ENCODE data around the gene TDRD9. TPM values are rescaled to one million over a fixed set of nuclear protein-coding genes. Genes with fewer than 3 reads are reported as not detected.
A peak's percentile ranks its signal among the peaks of the same experiment; 100 is the strongest.
"Not testable (repeated sequence)": the region's sequence is repeated elsewhere in the genome, so short reads cannot be mapped to it uniquely, and the experiment has no call there.

Gene TDRD9
- total RNA-seq, 1 donor from 2014 or later = 2.5 TPM

GRCh38 chr14:103910984-103911383, 17.3 kb upstream of the TDRD9 start:
- DNase-seq (ENCODE audit: missing footprints) = no peak
- intact Hi-C loops (cut with DNase I) = loop anchor here (1.0 to 2.0 kb wide), 2 partner anchors 103 to 196 kb away; partner anchors contain the start of genes XRCC3 and ZFYVE21
- ATAC-seq = no peak

DNA sequence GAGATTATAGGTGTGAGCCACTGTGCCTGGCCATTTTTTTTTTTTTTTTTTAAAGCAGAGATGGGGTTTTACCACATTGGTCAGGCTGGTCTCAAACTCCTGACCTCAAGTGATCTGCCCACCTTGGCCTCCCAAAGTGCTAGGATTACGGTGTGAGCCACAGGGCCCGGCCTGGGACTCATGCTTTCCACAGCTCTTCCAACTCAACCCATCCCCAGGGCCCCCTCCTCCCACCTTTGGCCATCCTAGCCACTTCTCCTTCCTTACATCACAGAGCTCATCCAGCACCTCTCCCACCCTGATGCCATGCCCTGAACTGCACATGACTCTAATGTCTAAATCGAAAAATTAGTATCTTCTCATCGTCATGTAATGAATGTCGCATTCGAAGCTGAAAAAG, 12.6 kb upstream of the TDRD9 start:
- ATAC-seq (no peak), DNase-seq (ENCODE audit: missing footprints) (no peak)
- intact Hi-C loops (cut with DNase I) = no loop called here

- intact Hi-C loops (cut with DNase I) = no loop called here
- no peak for DNase-seq (ENCODE audit: missing footprints)
Observed at GRCh38 chr14:103916636-103917262, 11.5 kb upstream of the TDRD9 start.

DNA sequence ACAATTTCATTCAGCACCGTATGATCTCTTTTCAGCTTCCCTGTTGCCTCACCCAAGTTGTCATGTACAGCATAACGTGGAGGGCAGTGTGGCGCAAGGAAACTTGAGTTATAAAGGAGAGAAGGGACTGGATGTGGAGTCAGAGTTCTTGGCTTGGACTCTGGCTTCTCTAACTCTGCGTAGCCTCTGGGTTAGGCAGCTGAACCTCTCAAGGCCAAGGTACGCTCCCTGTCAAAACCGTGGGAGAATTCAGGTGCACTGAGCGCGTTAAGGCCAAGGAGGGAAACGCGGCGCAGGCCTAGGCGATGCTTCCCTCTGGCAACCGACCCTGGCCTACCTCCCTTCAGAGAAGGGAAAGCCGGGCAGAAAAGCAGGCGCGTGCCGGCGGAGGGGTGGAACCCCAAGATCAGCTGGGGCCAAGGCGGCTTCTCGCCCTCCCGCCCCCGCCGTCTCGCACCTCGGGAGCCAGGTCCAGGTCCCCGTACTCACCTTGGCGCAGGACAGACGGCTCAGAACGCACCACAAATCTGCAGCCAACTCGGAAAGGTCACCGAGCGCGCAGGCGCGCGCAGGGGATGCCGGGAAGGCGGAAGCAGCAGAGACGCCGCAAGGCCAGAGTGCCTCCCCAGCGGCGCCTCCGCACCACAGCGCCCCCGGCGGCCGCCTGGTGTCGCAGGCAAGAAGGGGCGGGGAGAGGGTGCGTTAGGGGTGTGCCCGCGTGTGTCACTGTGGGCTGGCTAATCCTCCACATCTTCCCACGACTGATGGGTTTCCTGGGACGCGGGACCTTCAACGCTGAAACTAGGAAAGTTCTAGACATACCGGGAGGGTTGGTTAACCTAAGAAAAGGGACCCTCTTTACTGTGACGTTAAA, 7.0 kb upstream of the TDRD9 start:
- DNase-seq (ENCODE audit: missing footprints) (peak; percentile 96), ATAC-seq (peak; percentile 98)
- intact Hi-C loops (cut with DNase I) = no loop called here

More at GRCh38 chr14:103916636-103917262, 11.5 kb upstream of the TDRD9 start:
- no peak for ATAC-seq

GRCh38 chr14:103921855-103922200, 6.4 kb upstream of the TDRD9 start:
- ATAC-seq; intact Hi-C loops (cut with DNase I); DNase-seq (ENCODE audit: missing footprints): not testable (repeated sequence)

- intact Hi-C loops (cut with DNase I) = no loop called here
- no peak for DNase-seq (ENCODE audit: missing footprints)
- peak; percentile 59 for ATAC-seq
Observed at GRCh38 chr14:103923863-103924262, 4.4 kb upstream of the TDRD9 start.

- ATAC-seq = no peak
- no peak for DNase-seq (ENCODE audit: missing footprints)
- intact Hi-C loops (cut with DNase I) = no loop called here
Observed at GRCh38 chr14:103925316-103925715, 2.9 kb upstream of the TDRD9 start.

DNA sequence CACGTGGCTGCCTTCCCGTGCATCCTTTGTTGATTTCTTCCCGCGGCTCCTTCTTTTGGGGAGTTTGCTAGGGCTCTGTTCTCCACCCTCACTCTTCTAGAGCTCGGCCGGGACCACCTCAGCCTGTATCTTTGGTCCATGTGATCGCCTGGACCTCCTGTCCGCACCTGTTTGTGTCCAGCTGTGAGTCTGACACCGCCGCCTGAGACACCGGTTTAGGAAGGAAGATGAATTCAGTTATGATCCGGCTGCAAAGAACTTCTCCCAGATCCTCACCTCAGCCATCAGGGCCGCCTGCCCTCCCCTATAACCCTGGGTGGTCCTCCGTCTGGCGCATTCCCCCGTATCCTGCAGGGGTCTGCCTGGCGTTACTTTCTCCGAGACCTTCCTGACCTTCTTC, 690 bp upstream of the TDRD9 start:
- DNase-seq (ENCODE audit: missing footprints) = no peak
- intact Hi-C loops (cut with DNase I) = no loop called here
- no peak for ATAC-seq

DNA sequence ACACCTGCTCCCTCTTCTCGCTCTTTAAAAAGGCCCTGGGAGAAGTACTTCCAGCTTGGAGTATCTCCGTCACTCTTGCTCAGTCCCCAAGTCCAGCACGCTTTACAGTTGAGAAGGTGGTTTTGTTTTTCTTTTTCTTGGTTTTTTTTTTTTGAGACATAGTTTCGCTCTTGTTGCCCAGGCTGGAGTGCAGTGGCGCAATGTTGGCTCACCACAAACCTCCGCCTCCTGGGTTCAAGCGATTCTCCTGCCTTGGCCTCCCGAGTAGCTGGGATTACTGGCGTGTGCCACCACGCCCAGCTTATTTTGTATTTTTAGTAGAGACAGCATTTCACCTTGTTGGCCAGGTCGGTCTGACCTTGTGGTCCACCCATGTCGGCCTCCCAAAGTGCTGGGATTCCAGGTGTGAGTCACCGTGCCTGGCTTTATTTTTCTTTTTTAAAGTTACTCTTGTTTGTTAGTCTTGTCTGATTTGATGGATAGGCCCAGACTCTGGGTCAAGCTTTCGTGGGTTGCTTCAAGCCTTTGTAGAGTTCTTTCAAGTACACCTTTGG, 1.9 kb downstream of the TDRD9 start:
- intact Hi-C loops (cut with DNase I) = no loop called here
- no peak for ATAC-seq
- DNase-seq (ENCODE audit: missing footprints) = no peak

GRCh38 chr14:103931422-103931821, 3.2 kb downstream of the TDRD9 start:
- no peak for ATAC-seq
- no peak for DNase-seq (ENCODE audit: missing footprints)
- intact Hi-C loops (cut with DNase I) = no loop called here

DNA sequence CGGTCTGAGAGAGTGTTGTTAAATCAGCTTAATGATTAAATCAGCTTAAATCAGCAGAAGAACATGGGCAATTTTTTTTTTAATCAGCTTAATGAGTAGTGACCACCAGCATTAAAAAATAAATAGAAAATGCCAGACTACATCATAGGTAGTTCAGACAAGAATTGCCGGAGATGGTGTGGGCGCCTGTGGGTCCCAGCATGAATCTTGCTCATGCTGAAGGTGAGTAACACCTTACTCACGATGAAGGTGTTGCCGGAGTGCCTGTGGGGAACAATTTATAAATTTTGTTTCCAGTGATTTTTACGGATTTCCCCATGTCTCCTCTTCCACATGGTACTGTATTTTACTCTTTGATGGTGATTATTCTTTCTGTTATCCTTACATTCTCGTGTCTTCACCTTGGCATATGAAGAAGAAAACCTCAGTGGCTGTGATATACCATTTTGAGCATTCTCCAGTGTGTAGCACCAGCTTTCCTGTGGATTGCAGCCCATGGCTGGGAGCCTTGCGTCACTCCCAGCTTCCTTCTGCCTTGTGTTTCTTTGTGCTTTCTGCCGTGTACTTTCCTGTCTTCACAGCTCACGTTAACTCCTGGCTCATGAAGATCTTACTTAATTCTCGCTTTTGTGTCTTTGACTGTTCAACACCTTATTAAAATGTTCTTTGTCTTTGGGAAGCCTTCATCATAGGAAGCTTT, 4.7 kb downstream of the TDRD9 start:
- DNase-seq (ENCODE audit: missing footprints) (no peak), ATAC-seq (no peak)
- intact Hi-C loops (cut with DNase I) = no loop called here

GRCh38 chr14:103935102-103935501, 6.8 kb downstream of the TDRD9 start:
- DNase-seq (ENCODE audit: missing footprints) = no peak
- intact Hi-C loops (cut with DNase I) = loop anchor here (5.0 kb wide), 1 partner anchor 37 kb away; no protein-coding TSS in a partner anchor
- no peak for ATAC-seq

GRCh38 chr14:103941462-103941861, 13.2 kb downstream of the TDRD9 start:
- intact Hi-C loops (cut with DNase I) = no loop called here
- DNase-seq (ENCODE audit: missing footprints) = no peak
- no peak for ATAC-seq

DNA sequence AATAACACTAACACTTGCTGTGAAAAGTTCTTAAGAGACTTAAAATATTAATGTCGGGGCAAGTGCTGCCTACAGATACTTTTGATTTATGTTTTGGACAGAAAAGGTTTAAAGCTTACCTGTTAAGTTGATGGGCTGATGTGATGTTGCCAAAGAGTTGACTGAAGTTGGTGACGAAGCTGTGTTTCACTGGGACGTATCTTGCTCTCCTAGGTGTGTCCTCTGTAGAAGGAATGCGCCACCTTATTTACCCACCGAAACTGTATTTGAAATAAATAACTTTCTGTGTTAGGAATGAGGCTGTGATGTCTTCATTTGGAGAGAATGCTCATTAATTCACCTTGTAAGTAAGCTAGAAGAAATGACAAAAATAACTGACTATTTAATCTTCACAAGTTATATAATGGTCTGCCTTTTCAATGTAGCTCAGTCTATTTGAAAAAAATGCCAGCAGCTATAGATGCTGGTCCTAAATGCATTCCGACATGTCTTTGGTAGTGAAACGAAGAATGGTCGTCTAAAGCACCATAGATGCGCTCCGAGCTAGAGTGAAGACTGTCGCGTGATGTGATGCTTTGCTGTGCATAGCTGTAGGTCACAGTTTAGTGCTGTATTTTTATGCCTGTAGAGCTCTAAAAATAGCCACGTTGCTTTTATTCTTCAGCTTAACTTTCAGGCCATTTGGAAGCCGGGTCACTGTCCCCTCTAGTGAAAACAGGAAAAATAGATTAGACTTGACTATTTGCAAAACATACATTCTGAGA, 13.9 kb downstream of the TDRD9 start, which contains the start of gene RD3L:
RD3L (minus strand) TSS at position 557 of the 764 bp plus-strand sequence. CDS start 834 bp downstream, outside the sequence.
- intact Hi-C loops (cut with DNase I) = no loop called here
- ATAC-seq = peak; percentile 85
- no peak for DNase-seq (ENCODE audit: missing footprints)

DNA sequence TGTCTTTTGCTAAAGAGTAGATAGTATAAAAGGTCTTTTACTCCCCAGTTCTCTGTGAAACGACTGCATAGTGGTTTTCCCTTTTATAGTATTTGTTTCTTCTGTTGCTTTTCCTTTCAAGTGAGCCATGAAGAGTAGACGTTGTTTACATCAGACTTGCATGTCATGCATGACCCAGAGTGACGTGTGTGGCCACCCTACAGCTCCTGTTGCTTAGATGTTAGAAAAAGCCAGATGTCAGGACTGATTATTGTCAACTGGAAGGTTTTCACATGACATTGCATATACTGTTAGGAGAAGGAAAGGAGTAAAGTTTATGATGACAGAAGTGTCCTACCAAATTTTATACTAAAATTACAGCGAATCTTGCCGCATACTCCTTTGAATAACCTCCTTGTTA, 15.4 kb downstream of the TDRD9 start:
- intact Hi-C loops (cut with DNase I) = no loop called here
- DNase-seq (ENCODE audit: missing footprints) (no peak), ATAC-seq (no peak)

- no peak for DNase-seq (ENCODE audit: missing footprints)
- intact Hi-C loops (cut with DNase I) = no loop called here
- no peak for ATAC-seq
Observed at GRCh38 chr14:103946975-103947374, 18.7 kb downstream of the TDRD9 start.

DNA sequence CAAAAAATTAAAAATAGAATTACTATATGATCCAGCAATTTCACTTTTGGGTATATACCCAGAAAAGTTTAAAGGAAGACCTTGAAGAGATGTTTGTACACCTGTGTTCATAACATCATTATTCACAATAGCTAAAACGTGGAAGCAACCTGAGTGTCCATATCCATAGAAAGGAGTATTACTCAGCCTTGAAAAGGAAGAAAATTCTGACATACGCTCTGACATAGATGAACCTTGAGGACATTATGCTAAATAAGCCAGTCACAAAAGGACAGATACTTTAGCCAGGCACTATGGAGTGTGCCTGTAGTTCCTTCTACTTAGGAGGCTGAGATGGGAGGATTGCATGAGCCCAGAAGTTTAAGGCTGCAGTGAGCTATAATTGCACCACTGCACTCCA, 20.2 kb downstream of the TDRD9 start:
- intact Hi-C loops (cut with DNase I) = no loop called here
- DNase-seq (ENCODE audit: missing footprints) (no peak), ATAC-seq (no peak)

GRCh38 chr14:103949131-103949790, 21.0 kb downstream of the TDRD9 start:
- intact Hi-C loops (cut with DNase I) = no loop called here
- no peak for ATAC-seq
- DNase-seq (ENCODE audit: missing footprints) = no peak
